ENCODE data around the gene COG6.

The COG6 gene

GRCh38 chr13:39770221-39771090, 115.0 kb downstream of the COG6 start:
- DNase-seq (ENCODE audit: low read depth), result no peak

- peak; percentile 31 for DNase-seq (ENCODE audit: low read depth)
Observed at GRCh38 chr13:39773833-39774232, 118.4 kb downstream of the COG6 start.

GRCh38 chr13:39776439-39776838, 121.0 kb downstream of the COG6 start:
- peak; percentile 91 for DNase-seq (ENCODE audit: low read depth)

- DNase-seq (ENCODE audit: low read depth), result peak; percentile 13
Observed at GRCh38 chr13:39777021-39777420, 121.6 kb downstream of the COG6 start.

GRCh38 chr13:39777527-39778061, 122.1 kb downstream of the COG6 start:
- DNase-seq (ENCODE audit: low read depth), result peak; percentile 99

- peak; percentile 53 for DNase-seq (ENCODE audit: low read depth)
Observed at GRCh38 chr13:39779337-39780265, 124.1 kb downstream of the COG6 start.

GRCh38 chr13:39780711-39781110, 125.2 kb downstream of the COG6 start:
- no peak for DNase-seq (ENCODE audit: low read depth)

GRCh38 chr13:39781381-39781780, 125.9 kb downstream of the COG6 start:
- DNase-seq (ENCODE audit: low read depth), result no peak

GRCh38 chr13:39783051-39783450, 127.6 kb downstream of the COG6 start:
- peak; percentile 42 for DNase-seq (ENCODE audit: low read depth)

- DNase-seq (ENCODE audit: low read depth), result peak; percentile 80
Observed at GRCh38 chr13:39784347-39784746, 128.9 kb downstream of the COG6 start.

- DNase-seq (ENCODE audit: low read depth), result no peak
Observed at GRCh38 chr13:39786091-39786490, 130.6 kb downstream of the COG6 start.

GRCh38 chr13:39787086-39787487, 131.6 kb downstream of the COG6 start:
- peak; percentile 37 for DNase-seq (ENCODE audit: low read depth)

GRCh38 chr13:39788102-39788501, 132.6 kb downstream of the COG6 start:
- no peak for DNase-seq (ENCODE audit: low read depth)

GRCh38 chr13:39789451-39789850, 134.0 kb downstream of the COG6 start:
- no peak for DNase-seq (ENCODE audit: low read depth)

All from amniotic epithelial cell (primary cell).